Tibial artery (tissue), 4 donors: ENCODE results near the gene RTL5.

Source experiments
- DNase-seq, 2 donors: peaks; one replicate each; pipeline ENCODE4 v3.0.0-alpha.2; 2019
- H3K27ac ChIP-seq, 2 donors: fragments of 200-600 bp; sonication (generic) in 1 of 2; 1 replicate in 1 of 2; 2 replicates in 1 of 2; pipeline ENCODE4 v1.5.1; 2018 to 2019; ENCODE audit warnings: mild to moderate bottlenecking in 1 of 2
- H3K27me3 ChIP-seq, 2 donors: fragments of 200-600 bp; sonication (generic) in 1 of 2; one replicate each; pipeline versions ENCODE4 v1.5.1 to v1.6.0; 2016 to 2019
- H3K36me3 ChIP-seq, 3 donors: fragments of 200-600 bp; sonication (generic) in 2 of 3; one replicate each; pipeline ENCODE4 v1.5.1; 2016 to 2019; ENCODE audit warnings: mild to moderate bottlenecking in 2 of 3
- H3K4me1 ChIP-seq, 4 donors: fragments of 200-600 bp; sonication (generic) in 2 of 4; 1 replicate in 3 of 4; 2 replicates in 1 of 4; pipeline ENCODE4 v1.5.1; 2016 to 2019
- H3K4me3 ChIP-seq, 2 donors: fragments of 200-600 bp; sonication (generic) in 1 of 2; 1 replicate in 1 of 2; 2 replicates in 1 of 2; pipeline ENCODE4 v1.5.1; 2018 to 2019; ENCODE audit warnings: mild to moderate bottlenecking in 2 of 2
- H3K9me3 ChIP-seq, 3 donors: fragments of 200-600 bp; sonication (generic) in 1 of 3; one replicate each; pipeline ENCODE4 v1.5.1; 2016 to 2019
- CTCF ChIP-seq, 2 experiments: fragments of 200-600 bp in 1 of 2; fragments of 450-650 bp in 1 of 2; IDR thresholded peaks; one replicate each; pipeline ENCODE4 v1.5.1; 2017 to 2019; ENCODE audit warnings: antibody characterized with exemption in 2 of 2, mild to moderate bottlenecking in 1 of 2, moderate library complexity in 1 of 2
- intact Hi-C: fragments of 100-400 bp; cut with DNase I; formaldehyde crosslinking; loops from one replicate; pipeline ENCODE4 v1.15.0; 2023; ENCODE audit warnings: low total_unique reads

RTL5 gene

DNA sequence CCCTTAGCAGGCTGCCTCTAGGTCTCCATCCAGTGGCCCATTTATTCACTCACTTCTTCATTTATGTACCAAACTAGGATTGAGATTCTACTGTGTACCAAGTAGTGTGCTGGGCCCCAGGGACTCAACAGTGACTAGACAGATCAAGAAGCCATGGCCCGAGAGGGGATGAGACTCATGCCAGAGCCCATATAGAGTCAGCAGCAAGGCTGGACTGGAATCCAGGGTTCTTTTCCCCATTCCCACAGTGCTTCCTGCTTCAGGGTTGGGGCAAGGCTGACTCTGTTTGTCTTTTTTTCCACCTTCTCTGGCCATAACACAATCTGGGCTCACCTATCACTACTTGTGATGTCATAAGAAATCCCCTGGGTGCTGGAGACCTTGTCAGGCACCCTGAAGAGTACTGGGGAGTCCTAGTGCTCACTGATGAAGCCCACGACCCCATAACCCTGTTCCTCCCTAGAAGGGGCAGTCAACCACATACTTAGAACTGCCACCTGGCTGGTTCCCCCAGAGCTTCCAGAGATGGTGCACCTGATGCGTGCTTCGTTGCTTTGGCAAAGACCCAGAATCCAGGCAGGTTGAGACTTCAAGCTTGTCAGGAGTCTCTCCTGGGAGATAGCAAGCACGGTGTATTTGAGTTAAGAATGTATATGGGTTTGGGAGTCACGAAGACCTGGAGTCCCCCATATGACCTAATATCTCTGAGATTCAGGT is 6.2 kb downstream of the RTL5 start:
- no peak for TF ChIP-seq CTCF (IDR thresholded peaks at IDR 0.05)
- H3K27me3 ChIP-seq = no peaks in the 10 kb centered on the region
- no peak overlapping the region for H3K4me3 ChIP-seq
- peak overlapping the region; percentile 82 to 85 for H3K27ac ChIP-seq
- H3K36me3 ChIP-seq = no peaks in the 10 kb centered on the region
- intact Hi-C loops = loop anchor here (2.0 kb wide), 1 partner anchor 107 kb away; no protein-coding TSS in a partner anchor
- DNase-seq = no peak
- peaks cover 0 to 84% (median 40%) of the 10 kb centered on the region in 4 donors for H3K4me1 ChIP-seq
- H3K9me3 ChIP-seq = no peaks in the 10 kb centered on the region

GRCh38 chrX:72124540-72125201 is 7.0 kb downstream of the RTL5 start:
- intact Hi-C loops = no loop called here
- Histone ChIP-seq H3K9me3 (no peaks in the 10 kb centered on the region), H3K4me1 (peaks cover 0 to 82% (median 40%) of the 10 kb centered on the region in 4 donors), H3K36me3 (no peaks in the 10 kb centered on the region), H3K4me3 (no peak overlapping the region), H3K27ac (peak overlapping the region; percentile 82 to 85), H3K27me3 (no peaks in the 10 kb centered on the region)
- no peak for TF ChIP-seq CTCF (IDR thresholded peaks at IDR 0.05)
- no peak for DNase-seq

GRCh38 chrX:72123471-72124185 is 8.1 kb downstream of the RTL5 start:
- Histone ChIP-seq H3K9me3 (no peaks in the 10 kb centered on the region), H3K36me3 (no peaks in the 10 kb centered on the region), H3K27ac (peak overlapping the region; percentile 82 to 85), H3K27me3 (no peaks in the 10 kb centered on the region), H3K4me1 (peaks cover 0 to 78% (median 40%) of the 10 kb centered on the region in 4 donors), H3K4me3 (no peak overlapping the region)
- intact Hi-C loops = no loop called here
- peak; percentile 75 to 87 for DNase-seq
- TF ChIP-seq CTCF (IDR thresholded peaks at IDR 0.05) = no peak

DNA sequence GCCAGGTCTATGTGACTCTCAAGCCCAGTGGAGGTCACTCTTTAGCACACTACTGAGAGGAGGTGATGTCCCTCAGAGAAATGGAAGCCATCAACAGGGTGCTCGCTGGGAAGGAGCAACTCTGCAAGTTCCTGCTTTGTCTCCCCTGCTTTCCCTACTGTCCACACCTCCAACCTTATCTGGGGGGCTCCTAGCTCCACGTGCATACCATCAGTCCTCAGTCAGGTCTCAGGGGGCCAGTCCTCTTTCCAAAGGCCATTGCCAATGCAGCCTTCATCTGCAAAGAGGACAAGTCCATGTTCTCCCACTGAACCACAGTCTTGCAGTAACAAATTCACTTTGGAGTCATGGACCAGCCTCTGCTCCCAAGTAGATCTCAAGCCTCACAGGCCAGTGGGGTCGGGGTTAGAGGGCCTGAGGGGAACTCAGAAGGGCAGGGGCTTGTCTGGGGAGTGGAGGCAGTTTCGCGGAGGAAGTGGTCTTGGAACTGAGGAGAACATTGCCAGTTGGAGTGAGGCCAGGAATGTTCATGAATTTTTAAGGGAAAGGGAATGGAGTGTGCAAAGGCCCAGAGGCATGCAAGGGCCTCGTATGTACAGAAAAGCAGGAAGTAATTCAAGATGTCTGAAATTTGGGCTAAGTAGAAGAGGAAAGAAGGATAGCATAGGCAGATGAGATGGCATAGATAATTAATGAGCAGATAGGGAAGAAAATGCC is 8.9 kb downstream of the RTL5 start:
- Histone ChIP-seq H3K9me3 (no peaks in the 10 kb centered on the region), H3K36me3 (no peaks in the 10 kb centered on the region), H3K27me3 (no peaks in the 10 kb centered on the region), H3K4me1 (peaks cover 0 to 72% (median 40%) of the 10 kb centered on the region in 4 donors), H3K4me3 (no peak overlapping the region), H3K27ac (peak overlapping the region; percentile 82 to 85)
- no peak for TF ChIP-seq CTCF (IDR thresholded peaks at IDR 0.05)
- intact Hi-C loops = no loop called here
- no peak for DNase-seq

DNA sequence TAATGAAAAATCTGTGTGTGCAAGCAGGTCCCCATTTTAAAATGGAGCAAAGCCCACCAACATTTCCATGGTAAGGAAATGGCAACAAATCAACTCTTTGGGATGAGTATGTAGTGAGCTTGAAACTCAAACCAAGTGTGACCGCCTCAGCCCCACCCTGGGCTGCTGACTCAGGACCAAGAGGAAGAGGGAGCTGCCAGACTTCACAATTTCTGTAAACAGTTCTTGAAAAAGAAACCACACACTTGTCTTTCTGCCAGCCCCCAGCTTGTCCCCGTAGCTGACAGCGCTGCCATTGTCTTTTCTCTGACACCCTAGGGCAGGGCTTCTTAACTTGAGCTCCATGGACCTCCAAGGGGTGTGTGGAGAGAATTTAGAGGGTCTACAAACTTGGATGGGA is 10.3 kb downstream of the RTL5 start:
- Histone ChIP-seq H3K9me3 (no peaks in the 10 kb centered on the region), H3K4me3 (no peak overlapping the region), H3K36me3 (no peaks in the 10 kb centered on the region), H3K4me1 (peaks cover 0 to 60% (median 40%) of the 10 kb centered on the region in 4 donors), H3K27me3 (no peaks in the 10 kb centered on the region), H3K27ac (peak overlapping the region; percentile 70 to 85)
- intact Hi-C loops = no loop called here
- TF ChIP-seq CTCF (IDR thresholded peaks at IDR 0.05) = no peak
- DNase-seq = peak; percentile 77 to 82
